Fibroblast of skin of left quadriceps (primary cell): ENCODE data around the gene KIF18A.
"Not testable (repeated sequence)": the region's sequence is repeated elsewhere in the genome, so short reads cannot be mapped to it uniquely, and the experiment has no call there.

ENCODE experiments used
- DNase-seq, 2 experiments: peaks; one replicate each; pipeline ENCODE4 v3.0.0-alpha.2; 2013; ENCODE audit warnings: low read depth in 2 of 2

The KIF18A gene

GRCh38 chr11:28106353-28107043 lies 1.5 kb downstream of the KIF18A start:
- no peak for DNase-seq

GRCh38 chr11:28105869-28106268 lies 2.1 kb downstream of the KIF18A start:
- DNase-seq, result no peak

- DNase-seq, result no peak
Measured at GRCh38 chr11:28104984-28105383, 3.0 kb downstream of the KIF18A start.

- DNase-seq, result no peak
Measured at GRCh38 chr11:28104425-28104824, 3.5 kb downstream of the KIF18A start.

GRCh38 chr11:28102300-28102699 lies 5.7 kb downstream of the KIF18A start:
- DNase-seq, result not testable (repeated sequence)

DNA sequence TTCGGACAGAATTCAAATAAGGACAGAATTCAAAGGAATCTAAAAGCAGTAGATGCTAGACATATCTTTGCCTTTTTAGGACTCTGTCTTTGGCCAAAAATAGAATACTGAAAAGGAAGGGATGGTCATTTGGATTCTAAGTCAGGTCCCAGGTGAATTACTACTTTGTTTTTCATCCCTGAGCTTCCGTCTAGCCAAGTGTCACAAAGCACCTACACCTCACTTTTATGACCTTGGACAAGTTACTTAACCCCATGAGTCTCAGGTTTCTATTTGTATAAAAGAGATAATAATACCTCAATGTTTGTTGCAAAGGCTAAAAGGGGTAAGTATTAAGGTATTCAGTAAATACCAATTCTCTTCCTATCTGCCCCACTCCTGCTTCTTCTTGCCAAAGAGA lies 7.3 kb downstream of the KIF18A start:
- DNase-seq, result no peak

DNA sequence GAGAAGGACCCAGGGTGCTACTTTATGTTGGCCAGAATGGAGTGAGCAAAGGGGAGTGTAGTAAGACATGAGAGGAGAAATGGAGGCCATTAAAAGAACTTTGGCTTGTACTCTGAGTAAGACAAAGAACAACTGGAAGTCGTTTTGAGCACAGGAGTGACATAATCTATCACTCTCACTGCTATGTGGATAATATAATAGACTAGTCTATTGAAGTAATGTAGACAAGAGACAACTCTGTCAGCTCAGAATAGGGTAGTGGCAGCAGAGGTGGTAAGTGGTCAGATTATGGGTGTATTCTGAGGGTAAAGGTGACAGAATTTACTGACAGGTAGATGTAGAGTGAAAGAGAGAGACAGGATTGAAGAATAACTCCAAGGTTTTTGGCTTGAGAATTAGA lies 8.2 kb downstream of the KIF18A start:
- no peak for DNase-seq

GRCh38 chr11:28098257-28098656 lies 9.7 kb downstream of the KIF18A start:
- no peak for DNase-seq

DNA sequence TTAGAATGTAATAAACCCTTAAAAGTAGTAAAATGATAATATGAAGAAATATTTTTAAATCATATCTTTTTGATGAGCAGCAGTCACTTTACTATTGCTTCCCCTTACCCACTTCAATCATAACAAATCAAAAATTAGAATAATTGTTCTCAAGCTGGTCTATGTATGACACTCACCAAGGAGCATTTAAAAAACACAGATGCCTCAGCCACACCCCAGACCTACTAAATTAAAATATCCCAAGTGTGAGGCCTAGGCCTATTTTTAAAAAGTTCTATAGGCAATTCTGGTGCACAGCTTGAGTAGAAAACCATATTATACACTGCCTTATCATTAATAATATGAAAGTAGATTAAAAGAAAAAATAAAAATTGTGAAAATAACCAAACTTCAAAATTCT lies 15.2 kb downstream of the KIF18A start:
- no peak for DNase-seq

DNA sequence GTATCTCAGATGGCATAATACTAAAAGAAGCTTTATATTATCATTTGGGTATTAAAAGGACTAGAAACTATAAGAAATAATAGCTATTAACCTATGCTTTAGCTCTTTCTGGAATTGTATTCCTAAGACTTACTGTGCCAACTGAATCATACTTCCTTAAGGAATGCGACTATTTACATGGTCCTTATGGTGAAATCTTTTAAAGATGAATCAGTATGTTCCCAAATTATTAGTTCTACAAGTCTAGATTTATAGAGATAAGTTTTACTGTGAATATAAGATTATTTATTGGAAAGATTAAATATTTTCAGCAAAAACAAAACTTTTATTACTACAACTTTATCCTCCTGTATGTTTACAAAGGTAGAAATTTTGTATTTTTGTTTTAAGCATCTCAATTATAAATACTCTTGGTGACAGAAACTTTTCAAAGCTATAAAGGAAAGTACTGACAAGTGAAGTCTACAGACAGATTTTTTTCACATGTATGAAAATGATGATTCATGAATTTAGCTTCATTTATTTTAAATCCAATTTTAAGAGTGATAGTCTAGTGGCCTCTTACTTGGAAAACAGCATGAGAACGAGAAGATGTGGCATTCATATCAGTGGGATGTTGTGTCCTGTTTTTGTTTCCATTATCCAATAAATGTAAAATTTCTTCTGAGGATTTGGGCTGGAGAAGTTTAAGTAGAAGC lies 17.8 kb downstream of the KIF18A start:
- DNase-seq, result peak; percentile 46 to 58

- DNase-seq, result no peak
Measured at GRCh38 chr11:28089378-28089777, 18.6 kb downstream of the KIF18A start.

DNA sequence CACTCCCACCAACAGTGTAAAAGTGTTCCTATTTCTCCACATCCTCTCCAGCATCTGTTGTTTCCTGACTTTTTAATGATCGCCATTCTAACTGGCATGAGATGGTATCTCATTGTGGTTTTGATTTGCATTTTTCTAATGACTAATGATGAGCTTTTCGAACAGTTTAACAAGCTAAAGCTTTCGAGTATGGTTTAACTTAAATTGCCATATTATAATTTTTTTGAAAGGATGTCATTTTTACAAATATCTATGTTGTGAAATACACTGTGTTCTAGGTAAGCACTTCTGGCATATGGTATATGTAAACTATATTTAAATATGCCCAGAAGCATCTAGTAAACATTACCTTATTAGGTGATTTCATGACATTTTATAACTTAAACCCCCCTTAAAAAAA lies 20.3 kb downstream of the KIF18A start:
- not testable (repeated sequence) for DNase-seq

DNA sequence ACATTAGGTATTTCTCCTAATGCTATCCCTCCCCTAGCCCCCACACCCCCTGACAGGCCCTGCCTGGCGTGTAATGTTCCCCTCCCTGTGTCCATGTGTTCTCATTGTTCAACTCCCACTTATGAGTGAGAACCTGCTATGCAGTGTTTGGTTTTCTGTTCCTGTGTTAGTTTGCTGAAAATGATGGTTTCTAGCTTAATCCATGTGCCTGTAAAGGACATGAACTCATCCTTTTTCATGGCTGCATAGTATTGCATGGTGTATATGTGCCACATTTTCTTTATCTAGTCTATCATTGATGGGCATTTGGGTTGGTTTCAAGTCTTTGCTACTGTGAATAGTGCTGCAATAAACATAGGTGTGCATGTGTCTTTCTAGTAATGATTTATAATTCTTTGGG lies 20.8 kb downstream of the KIF18A start:
- not testable (repeated sequence) for DNase-seq

DNA sequence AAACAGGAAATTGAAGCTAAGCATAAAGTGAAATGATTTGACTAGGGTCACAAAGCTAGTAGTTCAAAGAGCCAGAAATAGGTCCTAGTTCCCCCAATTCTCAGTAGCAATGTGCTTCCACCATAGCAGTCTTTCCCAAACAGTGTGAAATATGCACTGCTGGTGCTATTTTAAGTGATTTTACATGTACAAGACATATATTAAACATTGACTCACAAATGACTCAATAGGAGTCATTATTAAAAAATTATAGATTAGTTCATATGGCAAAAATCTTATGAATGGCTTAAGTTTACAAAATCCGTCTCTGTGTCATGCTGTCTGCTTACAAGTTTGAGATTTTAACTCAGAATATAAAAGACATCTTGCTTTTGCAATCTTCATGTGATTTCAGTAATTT lies 21.4 kb downstream of the KIF18A start:
- DNase-seq, result peak; percentile 68 to 70

DNA sequence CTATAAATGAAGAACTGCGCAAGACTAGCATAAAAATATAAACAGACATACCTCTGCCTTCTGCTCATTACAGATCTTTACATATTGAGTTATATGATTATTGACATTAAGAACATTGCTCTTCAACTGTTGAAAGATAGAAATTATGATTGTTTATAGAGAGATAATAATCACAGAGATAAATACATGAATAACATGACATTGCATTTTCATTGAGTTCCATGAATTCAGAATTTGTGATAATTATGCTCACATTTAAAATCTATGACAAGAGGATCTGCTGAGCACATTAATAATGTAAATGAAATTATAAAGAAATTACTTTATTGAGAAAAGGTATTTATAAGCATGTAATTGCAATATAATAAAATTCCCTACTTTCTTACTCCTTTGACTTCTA lies 24.8 kb downstream of the KIF18A start:
- no peak for DNase-seq

DNA sequence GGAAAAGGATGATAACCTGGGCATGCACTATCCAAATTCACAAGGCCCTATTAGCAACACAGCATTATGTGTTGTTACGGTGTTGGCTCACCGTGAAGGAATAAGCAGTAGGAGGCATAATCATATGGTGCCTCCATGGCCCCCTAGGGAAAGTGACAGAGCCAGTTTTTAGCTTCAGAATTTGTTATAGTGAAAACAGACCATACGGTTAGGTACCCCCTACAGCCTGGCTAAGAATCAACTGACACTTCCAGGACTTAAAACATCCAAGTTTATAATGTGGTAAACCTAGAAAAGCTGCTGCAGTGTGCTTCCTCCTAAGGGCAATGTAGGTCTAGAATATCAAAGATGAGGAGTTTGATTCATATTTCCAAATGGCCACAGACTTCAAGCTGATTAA lies 30.4 kb downstream of the KIF18A start:
- no peak for DNase-seq

DNA sequence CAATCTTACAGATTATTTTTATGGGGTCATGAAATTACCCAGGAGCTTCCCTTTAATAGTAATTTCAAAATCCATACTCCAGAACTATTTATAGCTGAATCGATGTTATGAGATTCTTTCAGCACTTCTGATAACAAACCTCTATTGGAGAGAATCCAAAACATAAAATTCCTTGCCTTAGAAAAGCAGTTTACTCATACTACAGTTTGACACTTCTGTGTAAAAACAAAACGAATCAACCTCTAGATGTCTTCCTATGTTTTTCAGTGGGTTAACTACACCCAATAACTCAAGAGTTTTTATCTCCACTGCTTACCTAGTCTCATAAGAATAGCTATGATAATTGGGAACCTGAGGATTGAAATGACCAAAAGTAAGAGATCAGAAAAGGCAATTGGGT lies 35.6 kb downstream of the KIF18A start:
- DNase-seq, result peak; percentile 44 to 51

GRCh38 chr11:28071305-28071704 lies 36.7 kb downstream of the KIF18A start:
- DNase-seq, result no peak

- peak; percentile 14 to 28 for DNase-seq
Measured at GRCh38 chr11:28058333-28058732, 49.6 kb downstream of the KIF18A start.

DNA sequence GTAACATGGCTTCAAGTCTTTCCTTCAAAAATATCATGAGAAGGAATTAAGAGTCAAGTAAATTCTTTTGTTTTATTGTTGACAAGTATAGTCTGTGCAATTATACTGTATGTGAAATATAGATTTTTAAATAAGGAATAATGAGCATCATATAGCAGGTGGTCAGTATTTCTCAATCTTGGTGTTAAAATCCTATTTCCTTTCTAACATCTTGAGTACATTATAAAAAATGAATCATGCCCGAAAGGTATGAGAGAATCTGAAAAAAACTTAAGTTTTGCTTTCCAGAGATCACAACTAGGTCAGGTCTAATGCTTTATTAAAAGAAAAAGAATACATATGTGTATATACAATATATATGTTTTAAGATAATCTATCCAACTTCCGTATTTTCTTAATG lies 53.1 kb downstream of the KIF18A start:
- peak; percentile 45 to 48 for DNase-seq

DNA sequence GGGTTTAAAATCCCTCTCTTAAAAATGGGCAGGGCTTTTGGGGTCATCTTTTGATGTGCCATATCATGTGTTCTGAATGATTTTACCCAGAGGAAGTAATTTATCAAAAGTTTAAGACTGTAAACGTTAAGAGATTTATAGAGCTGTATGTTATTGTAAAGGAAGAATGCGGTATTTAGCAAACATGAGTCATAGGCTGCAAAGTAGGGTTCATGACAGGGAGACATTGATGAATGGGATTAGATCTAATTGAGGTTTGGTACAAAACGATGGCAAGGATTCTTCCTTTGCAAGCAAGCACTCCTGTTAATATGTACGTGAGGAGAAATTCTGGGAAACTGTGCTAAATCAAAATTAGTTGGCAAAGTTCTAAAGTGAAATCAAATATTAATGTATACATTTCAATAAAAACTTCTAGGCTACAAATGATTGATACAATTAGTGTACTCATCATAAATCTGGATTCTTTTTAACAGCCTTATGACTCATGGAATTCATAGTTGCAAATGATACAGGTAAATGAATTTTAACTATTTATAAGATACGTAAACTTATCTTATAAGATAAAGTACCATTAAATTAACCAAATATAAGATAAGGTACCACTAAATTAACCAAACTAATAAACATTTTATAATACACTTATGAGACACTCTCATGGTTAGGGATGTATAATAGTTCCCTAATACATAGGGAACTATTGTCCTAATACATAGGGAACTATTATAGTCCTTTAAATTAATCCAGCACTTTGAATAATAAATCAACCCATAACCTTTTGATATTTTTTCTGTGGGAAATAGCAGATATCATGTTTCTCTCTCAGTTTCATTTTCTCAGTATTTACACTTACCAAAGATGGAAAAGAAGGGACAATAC lies 58.4 kb downstream of the KIF18A start:
- DNase-seq, result peak; percentile 72 to 76

DNA sequence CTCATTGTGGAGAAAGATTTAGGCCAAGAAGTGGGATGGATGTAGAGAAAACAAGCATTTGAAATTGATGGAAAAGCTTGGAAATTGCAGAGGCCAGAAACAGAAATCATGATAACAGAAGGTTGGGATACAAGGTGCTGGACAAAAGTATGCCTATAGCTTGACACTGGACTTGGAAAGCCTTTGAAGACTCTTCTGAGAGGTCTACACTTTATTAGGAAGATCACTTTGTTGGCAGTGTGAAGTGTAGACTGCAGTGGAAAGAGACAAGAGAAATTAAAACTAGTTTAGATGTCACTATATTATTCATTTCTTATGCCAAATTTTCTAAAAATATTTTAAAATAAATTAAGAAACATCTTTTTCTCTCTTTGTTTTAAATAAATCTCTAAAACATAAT lies 59.1 kb downstream of the KIF18A start:
- DNase-seq, result no peak
